M059J (cell line): ENCODE data around the gene SLC45A3. TPM values are rescaled to one million over a fixed set of nuclear protein-coding genes. Genes with fewer than 3 reads are reported as not detected.

Experiments
- DNase-seq: peaks from one replicate; pipeline ENCODE4 v3.0.0-alpha.2; 2012; ENCODE audit warnings: low read depth
- total RNA-seq: library from RNA; depleted of rRNA; stranded (reverse); fragments of >200 nt; shearing (Covaris generic); gene quantifications from 2 replicates; pipeline ENCODE4 v1.2.3, GENCODE V29; 2014

SLC45A3 gene
- total RNA-seq, 1 experiment from 2014 or later: 7.8 TPM

DNA sequence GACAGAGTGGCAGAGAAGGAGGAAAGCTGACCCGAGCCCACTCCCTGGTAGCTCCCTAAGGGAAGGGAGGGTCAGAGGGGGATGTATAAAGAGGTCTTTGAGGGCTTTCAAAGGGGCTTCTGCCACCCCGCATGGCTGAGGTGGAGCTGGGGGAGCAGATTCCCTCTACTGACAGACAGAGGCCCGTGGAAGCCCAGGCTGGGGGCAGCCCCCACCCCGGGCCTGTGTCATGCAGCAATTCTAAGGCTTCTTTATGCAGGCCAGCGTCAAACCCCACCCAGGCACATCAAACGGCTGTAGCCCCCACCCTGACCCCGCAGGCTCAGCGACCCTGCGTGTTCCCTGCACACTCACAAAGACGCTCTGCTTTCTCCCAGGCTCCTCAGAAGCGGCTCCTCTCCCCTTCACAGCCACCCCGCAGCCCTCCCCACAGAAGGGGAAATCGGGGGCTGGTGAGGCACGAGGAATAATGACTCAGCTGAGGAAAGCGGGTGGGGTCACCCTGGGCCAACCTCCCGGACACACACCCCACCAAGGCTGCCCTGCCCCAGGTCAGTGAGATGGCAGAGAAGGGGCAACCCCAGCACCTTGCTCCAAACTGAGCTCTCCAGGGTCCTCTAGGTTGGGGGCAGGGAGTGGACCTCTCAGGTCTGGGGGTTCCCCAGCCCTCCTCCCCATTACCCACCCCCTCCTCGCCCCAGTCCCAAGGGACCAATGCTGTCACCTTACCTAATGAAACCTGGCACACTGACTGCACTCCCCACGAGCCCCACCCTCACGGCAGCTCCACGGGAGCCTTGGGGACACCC lies 10.8 kb downstream of the SLC45A3 start:
- no peak for DNase-seq

DNA sequence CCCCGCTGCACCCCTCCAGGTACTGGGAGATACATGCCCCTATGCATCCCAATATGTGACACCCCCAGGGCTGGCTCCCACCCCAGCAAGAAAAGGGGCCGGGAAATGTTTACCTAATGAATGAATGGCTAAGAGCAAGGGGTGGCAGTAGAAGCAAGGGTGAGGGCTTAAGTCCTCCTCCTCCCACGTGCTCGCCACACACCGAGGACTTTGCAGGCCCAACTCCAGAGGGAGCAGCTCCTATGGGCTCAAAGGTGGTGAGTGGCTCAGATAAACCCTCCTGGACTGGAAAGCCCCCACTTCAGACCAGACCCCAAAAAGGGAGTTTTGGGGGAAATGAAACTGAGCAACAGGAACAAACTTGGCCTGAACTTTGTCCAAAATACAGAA lies 11.4 kb downstream of the SLC45A3 start:
- DNase-seq: no peak

DNA sequence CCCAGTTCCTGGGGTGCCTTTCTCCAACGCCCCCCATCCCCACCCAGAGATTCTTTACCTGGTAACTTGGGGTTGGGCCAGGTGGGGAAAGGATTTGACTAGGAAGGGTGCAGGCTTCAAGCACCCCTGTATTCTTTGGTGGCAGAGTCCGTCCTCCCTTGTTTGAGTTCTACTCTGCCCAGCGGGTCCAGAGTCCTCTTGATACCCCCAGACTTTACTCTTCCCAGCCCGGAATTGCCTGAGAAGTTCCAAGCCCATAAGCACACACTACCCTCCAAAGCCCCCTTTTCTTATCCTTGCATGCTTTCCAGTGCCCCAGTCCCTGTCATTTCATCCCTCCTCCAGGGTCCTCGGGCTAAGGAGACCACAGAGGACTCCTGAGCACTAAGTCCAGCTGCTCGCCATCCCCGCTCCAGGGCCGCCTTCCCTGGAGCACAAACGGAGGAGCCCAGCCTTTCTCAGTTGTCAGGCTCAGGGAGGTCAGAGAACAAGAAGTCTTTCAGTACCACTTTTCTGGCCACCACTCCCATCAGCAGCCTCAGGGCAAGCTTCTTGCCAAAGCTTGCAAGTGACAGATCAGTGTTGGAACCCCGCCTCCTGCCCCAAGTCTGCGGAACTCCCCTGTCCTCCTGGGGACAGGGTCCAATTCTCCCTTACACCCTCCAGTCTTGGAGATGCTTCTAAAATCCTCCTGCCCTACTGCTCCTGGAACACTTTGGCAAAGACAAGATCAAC lies 12.2 kb downstream of the SLC45A3 start:
- DNase-seq: no peak

DNA sequence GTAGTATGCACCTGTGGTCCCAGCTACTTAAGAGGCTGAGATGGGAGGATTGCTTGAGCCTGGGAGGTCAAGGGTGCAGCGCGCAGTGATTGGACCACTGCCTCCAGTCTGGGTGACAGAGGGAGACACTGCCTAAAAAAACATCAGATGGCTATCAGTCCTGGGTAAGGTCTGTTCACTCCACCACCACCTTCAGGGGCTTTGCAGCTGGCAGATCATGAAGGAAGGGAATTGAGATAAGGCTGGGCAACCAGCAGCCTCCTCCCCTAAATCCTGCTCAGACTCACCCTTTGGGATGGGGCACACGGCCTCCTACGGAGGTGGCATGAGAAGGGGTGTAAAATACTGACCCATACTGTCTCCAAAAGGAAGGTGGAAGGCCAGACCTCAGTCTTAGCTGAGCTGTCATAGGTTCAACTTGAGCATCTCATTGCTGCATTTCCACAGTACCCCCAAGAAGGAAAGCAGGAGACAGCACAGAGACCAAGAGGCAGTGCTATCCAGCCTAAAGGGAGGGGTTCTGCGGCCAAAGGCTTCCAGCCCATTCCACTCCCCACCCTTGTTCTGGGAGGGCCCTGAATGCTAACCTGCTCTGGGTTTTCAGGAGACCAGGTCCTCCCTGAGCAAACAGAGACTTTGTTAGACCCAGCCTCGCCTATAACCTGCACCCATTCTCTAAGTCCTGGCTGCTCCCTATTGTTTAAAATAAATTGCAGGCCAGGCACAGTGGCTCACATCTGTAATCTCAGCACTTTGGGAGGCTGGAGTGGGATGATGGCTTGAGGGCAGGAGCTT lies 13.7 kb downstream of the SLC45A3 start:
- DNase-seq: no peak

DNA sequence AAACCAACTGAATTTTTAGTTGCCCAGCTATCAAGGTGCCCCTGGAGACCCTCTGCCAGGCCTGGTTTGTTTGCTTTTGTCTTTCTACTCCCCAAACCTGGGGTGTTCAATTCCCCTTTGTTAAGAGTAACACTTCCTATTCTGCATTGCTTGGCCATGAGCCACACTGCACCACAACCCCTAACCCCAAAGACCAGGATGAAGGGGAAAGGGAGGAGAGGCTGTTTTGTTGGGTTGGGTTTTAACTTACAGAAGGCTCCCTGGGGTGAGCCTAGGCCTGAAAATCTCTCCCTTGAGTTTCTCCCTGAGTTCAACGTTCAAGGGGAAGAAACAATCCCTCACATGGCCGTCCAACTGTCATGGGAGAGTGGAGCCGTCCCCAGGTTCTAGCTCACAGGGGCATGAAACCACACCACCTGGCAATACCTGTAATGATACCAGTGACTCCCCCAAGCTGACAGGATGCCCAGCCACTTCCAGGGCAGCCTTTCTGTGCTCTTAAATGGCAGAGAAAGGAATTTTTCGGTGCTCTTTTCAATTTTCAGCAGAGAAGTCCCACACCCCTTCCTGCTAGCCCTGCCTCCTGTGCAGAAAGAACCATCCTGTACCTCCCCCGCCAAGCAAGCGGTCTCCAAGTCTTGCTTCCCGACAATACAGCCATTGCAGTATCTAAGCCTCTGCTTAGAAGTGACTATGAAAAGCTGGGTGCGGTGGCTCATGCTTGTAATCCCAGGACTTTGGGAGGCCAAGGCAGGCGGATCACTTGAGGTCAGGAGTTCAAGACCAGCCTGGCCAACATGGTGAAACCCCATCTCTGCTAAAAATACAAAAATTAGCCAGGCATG lies 14.9 kb downstream of the SLC45A3 start:
- no peak for DNase-seq

DNA sequence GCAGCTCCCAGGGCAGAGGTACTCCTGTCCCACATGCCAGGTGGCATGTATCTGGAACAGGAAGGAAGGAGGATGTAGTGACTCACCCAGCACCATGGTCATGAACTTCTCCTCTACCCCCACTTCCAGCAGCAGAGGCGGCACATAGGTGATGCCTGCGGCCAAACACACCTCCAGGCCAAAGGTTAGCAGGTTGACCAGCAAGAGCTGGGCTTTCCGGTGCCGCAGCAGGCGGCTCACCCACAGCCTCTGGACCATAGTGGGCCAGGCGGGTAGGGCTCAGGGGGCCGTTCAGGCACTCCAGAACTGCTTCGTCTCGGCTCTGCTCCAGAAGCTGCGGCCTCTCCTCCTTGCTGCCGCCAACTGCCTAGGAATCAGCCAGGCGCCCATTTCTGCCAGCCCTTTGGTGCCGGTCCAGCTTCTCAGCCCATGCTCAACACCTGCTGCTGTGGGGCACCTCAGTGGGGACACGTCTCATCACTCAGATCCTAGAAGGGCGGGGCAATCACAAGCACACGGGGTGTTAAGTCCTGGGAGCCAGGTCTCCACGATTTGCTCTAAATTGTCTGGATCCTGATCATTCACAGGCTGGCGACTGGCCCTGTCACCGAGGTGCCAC lies 15.8 kb downstream of the SLC45A3 start:
- DNase-seq: peak; percentile 68

DNA sequence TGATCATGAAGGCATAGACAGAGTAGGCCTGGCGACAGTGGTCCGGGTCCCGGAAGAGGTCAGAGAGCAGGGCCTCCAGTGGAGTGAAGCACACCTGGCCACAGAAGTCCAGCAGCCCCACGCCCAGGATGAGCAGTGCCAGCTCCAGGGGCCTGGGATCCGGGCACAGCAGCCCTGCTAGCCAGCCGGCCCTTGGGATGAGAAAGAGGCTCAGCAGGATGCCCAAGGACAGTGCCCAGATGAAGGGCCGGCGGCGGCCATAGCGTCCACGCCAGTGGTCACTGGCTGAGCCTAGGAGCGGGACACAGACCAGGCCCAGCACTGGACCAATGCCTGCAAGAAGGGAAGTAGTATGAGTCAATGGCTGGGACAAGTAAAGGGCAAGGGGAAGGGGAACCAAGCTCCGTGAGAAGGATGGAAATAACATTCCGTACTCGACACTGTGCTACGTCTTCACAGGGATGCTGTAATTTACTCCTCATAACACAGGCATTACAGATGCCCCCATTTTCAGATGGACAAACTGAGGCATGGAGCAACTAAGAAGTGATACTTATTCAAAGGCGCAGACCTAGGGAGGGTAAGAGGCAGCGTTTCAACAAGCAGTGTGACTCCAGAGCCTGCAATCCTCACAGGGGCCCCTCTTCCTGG lies 16.9 kb downstream of the SLC45A3 start:
- no peak for DNase-seq

DNA sequence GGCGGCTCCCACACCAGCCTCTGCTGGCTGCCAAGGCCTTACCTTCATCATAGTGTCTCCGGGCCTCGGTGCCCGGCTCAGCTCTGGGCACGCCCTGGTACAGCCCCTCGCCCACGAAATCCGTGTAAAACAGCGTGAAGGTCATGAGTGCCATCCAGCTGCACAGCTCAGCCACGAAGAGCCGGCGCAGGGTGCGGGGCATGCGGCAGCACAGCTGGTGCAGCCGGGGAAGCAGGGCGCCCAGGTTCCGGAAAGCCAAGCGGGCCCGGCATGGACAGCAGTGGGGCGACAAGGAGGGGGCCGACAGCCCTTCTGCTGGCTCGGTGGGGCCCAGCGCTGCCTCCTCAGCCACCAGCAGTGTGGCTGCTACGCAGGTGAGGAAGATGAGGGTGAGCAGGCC lies 17.5 kb downstream of the SLC45A3 start:
- DNase-seq: no peak

DNA sequence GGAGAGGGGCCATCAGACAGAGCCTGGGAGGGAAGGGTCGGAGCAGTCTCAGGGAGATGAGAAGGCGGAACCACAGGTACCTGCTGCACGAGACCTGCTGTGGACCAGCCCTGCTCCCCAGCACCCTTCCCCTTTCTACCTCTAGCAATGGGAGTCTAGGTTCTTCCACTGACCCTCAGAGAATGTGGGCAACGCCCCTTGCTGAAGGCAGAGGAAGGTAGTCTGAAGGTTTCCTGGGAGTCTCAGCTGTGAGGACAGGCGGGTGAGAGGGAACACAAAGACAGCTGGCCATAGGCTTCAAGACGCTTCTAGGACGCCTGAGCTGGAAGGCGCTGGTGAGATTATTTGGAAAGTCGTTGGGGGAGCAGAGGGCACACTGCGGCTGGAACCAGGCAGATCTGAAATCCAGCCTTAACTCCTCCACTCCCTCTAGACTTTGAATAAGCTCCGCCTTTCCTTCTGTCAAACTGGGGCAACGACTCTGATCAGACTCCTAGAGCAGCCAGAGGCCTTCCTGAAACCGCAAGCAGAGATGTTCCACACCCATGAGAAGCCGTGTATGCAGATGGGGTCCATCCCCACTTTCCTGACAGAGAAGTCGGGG lies 18.1 kb downstream of the SLC45A3 start:
- DNase-seq: no peak

DNA sequence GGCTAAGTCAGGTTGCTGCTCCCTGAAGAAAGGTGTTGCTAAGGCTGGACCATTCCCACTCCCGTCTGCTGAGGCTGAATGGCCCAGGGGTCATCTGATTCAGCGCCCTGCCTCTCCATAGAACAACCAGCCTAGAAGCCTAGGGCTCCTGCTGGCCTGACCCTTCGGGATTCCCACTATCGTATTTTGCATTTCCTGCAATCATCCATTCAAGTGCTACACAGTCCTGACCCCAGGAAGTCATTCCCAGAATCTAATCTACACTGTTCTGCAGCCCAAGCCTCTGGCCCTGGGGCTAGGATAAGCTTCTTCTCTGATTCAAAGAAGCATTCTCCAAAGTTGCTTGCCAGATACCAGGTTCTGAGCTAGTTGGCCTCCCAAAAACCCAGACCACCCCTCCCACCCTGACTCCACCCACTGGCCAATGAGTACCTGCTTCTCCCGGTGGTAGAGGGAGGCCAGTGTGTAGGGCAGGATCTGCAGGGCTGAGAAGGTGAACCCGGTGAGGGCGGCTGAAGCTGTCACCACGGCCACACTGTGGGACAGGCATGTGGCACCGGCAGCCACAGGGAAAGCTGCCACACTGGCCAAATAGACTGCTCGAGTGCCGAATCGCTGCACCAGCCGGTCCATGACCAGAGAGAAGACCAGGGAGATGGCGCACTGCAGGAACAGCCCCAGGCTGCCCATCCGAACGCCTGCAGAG lies 18.7 kb downstream of the SLC45A3 start:
- no peak for DNase-seq

DNA sequence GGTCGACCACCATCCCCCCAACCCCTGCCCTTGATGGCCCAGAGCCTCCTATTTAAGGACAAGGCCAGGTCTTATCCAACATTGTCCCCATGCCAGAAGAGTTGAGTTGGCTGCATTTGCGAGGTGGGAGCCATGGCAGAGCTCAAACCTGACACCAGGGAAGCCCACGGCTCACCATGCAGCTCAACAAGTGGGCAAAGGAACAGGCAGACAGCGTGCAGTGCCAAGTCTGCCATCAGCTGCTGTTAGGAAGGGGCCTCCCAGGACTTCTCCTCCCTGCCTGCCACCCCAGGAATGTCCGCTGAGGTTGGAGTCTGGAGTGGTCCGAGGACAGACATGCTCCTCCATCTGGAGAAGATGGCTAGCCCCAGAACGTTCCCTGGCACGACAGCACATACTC lies 19.9 kb downstream of the SLC45A3 start:
- no peak for DNase-seq

DNA sequence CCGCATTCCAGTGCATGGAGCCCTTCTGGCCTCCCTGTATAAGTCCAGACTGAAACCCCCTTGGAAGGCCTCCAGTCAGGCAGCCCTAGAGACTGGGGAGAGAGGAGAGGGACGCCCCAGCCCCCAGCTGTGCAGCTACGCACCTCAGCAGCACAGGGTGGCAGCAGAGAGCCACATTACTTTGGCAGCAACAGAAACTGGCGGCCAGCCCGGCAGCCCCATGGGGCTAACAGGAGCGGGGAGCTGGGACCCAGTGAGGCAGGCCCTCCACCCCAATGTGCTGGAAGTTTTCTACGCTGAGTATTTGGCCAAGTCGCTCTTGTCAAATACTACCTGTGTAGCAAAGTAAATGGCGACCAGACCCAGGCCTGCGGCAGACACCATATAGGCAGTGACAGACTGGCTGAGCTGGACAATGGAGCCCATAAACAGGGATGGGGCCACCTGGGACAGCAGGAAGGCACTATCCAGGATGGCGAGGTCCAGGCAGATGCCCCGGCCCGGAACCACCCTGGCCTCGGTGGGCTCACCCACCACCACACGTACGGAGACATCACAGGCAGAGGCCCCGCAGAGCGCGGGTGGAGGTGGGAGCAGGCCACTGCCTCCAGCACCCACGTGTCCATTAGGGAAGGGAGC lies 21.2 kb downstream of the SLC45A3 start:
- peak; percentile 58 for DNase-seq

DNA sequence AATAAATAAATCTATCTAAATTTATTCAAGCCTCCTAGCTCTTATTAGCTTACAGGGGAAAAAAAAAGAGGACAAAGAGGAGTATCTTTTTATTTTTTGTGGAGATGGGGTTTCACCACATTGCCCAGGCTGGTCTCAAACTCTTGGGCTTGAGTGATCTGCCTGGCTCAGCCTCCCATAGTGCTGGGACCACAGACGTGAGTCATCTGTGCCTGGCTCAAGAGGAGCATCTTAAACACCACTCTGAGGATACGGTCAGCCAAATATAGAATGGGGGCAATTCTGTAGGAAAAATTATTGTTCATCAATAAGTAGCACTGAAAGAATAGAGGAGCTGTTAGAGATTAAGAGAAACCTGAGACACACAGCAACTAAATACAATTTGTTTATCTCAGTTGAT lies 24.1 kb downstream of the SLC45A3 start:
- DNase-seq: peak; percentile 62

DNA sequence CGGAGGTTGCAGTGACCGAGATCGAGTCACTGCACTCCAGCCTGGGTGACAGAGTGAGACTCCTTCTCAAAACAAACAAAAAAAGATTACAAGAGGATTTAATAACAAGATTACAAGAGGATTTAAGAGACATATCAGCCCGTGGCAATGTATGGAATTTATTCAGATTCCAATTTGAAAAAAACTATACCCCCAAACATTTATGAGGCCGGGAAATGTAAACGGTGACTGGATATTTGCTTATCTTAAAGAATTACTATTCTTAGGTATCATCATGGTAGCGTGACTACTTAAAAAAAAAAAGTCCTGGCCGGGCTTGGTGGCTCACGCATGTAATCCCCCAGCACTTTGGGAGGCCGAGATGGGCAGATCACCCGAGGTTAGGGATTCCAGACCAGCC lies 27.3 kb downstream of the SLC45A3 start:
- DNase-seq: no peak

DNA sequence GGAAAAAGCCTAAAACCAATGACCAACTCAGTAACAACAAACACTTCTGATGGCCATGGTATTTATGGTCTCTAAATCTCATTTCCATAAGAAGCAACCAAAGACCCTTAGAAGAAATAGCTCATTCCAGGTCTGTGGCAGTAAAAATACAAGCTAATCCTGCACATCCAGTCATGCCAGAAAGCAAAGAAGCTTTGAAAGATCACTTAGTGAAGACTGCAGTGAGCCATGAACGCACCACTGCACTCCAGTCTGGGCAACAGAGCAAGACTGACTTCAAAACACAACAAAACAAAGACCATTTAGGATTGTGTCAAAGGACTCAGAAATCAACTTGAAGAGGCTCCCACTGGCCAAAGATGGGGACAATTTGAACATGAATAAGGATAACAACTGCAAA lies 30.1 kb downstream of the SLC45A3 start:
- no peak for DNase-seq

DNA sequence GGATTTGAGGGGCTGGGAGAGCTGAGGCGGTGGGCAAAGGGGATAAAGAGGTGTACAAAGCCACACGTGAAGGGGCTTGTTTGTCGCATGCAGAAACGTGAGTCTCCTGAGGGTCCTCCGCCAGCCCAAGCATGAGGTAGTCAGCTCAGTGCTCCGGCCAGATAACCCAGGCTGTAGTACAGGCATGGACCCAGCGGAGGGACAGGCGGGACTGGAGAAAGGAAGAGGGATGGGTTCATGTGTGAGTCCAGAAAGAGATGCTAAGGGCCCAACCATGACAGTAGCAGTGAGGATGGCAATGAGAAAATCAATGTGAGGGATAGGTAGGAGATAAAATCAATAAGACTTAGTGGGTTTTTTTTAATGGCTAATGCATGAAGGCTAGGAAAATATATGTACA lies 34.8 kb downstream of the SLC45A3 start:
- DNase-seq: no peak

DNA sequence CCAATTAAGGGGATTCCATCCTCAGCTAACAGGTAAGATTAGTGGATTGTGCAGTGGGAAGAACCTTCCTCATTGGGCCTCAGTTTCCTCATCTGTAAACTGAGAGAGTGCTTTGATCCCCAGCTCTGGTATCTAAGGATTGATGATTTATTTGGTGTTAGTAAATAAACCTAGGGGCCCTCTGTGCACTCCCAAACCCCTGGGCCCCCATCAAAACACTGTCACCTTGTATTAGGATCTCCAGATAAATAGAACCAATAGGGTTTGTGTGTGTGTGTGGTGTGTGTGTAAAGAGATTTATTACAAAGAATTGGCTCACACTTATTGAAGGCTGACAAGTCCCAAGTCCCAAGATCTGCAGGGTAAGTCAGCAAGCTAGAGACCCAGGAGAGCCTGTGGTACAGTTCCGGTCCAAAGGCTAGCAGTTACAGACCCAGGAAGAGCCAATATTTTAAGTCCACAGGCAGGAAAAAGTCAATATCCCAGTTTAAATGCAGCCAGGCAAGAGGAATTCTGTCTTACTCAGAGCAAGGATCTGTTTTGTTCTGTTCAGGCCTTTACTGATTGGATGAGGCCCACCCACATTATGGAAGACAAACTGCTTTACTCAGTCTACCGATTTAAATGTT lies 37.5 kb downstream of the SLC45A3 start:
- DNase-seq: no peak

DNA sequence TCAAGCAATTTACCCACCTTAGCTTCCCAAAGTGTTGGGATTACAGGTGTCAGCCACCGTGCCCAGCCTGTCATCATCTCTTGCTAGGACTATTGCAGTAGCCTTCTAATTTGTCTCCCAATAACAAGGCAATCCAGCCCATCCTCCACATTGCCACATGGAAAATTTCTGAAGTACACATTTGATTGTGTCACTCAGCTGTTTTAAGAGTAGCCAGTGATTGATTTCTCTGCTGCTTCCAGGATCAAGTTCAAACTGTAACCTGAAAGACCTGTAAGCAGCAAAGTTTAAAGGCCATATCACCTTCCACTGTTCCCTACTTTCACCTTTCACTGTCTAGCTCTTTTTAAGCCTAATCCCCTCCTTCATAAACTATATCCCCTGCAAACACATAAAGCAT lies 40.7 kb downstream of the SLC45A3 start:
- no peak for DNase-seq
